Liver (tissue), 9 donors: Measurements from ENCODE around the gene NIT1. TPM values are rescaled to one million over a fixed set of nuclear protein-coding genes. Genes with fewer than 3 reads are reported as not detected.

Experiments used
- DNase-seq: peaks from one replicate; pipeline ENCODE4 v3.0.0-alpha.2; 2017; ENCODE audit warnings: low spot score
- H3K27ac ChIP-seq, 2 donors: one replicate each; pipeline ENCODE4 v1.7.0; 2013; ENCODE audit warnings: inconsistent platforms in 2 of 2, low read length in 2 of 2, control low read depth in 1 of 2, low read depth in 1 of 2, mild to moderate bottlenecking in 1 of 2
- H3K27me3 ChIP-seq, 4 donors: one replicate each; pipeline versions ENCODE4 v1.6.1 to v1.7.0; 2013; ENCODE audit warnings: low read length in 3 of 4, inconsistent platforms in 1 of 4, mild to moderate bottlenecking in 1 of 4, moderate library complexity in 1 of 4; ENCODE audit not compliant: control insufficient read depth in 4 of 4, insufficient read depth in 4 of 4
- H3K36me3 ChIP-seq, 4 donors: one replicate each; pipeline versions ENCODE4 v1.6.1 to v1.7.0; 2013; ENCODE audit warnings: low read length in 3 of 4, mild to moderate bottlenecking in 3 of 4, low read depth in 1 of 4, moderate library complexity in 1 of 4; ENCODE audit not compliant: control insufficient read depth in 4 of 4, insufficient read depth in 3 of 4
- H3K4me1 ChIP-seq, 4 donors: one replicate each; pipeline versions ENCODE4 v1.6.1 to v1.7.0; 2013; ENCODE audit warnings: low read length in 3 of 4, mild to moderate bottlenecking in 3 of 4, moderate library complexity in 1 of 4; ENCODE audit not compliant: control insufficient read depth in 4 of 4, insufficient read depth in 4 of 4
- H3K4me3 ChIP-seq, 3 donors: one replicate each; pipeline versions ENCODE4 v1.6.1 to v1.7.0; 2013; ENCODE audit warnings: low read length in 3 of 3, control low read depth in 1 of 3, low read depth in 1 of 3, mild to moderate bottlenecking in 1 of 3
- H3K9ac ChIP-seq, 2 donors: one replicate each; pipeline ENCODE4 v1.7.0; 2013; ENCODE audit warnings: low read length in 2 of 2, mild to moderate bottlenecking in 2 of 2, moderate library complexity in 2 of 2, control low read depth in 1 of 2, low read depth in 1 of 2
- H3K9me3 ChIP-seq, 4 donors: one replicate each; pipeline versions ENCODE4 v1.6.1 to v1.7.0; 2013; ENCODE audit warnings: low read length in 3 of 4; ENCODE audit not compliant: control insufficient read depth in 4 of 4
- ATF3 ChIP-seq: IDR thresholded peaks from 2 replicates; pipeline ENCODE4 v1.6.1; 2016; ENCODE audit warnings: antibody characterized with exemption
- CTCF ChIP-seq: fragments of 150-350 bp; IDR thresholded peaks from 2 replicates; pipeline ENCODE4 v1.5.1; 2017; ENCODE audit warnings: improper control_type of control experiment, low read depth, low read length; ENCODE audit not compliant: missing input control
- FOXA2 ChIP-seq: IDR thresholded peaks from 2 replicates; pipeline ENCODE4 v1.6.1; 2016; ENCODE audit warnings: antibody characterized with exemption
- GABPA ChIP-seq, 2 donors: IDR thresholded peaks in 1 of 2; conservative IDR thresholded peaks in 1 of 2; 2 replicates each; pipeline ENCODE4 v1.6.1; 2016; ENCODE audit warnings: antibody characterized with exemption in 2 of 2, mild to moderate bottlenecking in 1 of 2, moderate library complexity in 1 of 2
- TAF1 ChIP-seq: conservative IDR thresholded peaks from 2 replicates; pipeline ENCODE4 v1.6.1; 2016; ENCODE audit warnings: antibody characterized with exemption, mild to moderate bottlenecking
- YY1 ChIP-seq: IDR thresholded peaks from 2 replicates; pipeline ENCODE4 v1.6.1; 2016; ENCODE audit warnings: antibody characterized with exemption, mild to moderate bottlenecking
- ZBTB33 ChIP-seq: IDR thresholded peaks from 2 replicates; pipeline ENCODE4 v1.6.1; 2016; ENCODE audit warnings: antibody characterized with exemption
- WGBS: extraction: QIAGEN DNeasy Blood & Tissue Kit; methylation state at CpG from one replicate; pipeline ENCODE4 v1.1.7; 2013; 5-methylcytosine and 5-hydroxymethylcytosine counted together
- polyA plus RNA-seq, 2 donors: library from polyadenylated mRNA; stranded (reverse) in 1 of 2; unstranded in 1 of 2; fragments of 200-250 nt in 1 of 2; fragments of >200 nt in 1 of 2; fragmentation: Nextera tagmentation in 1 of 2; extraction: Ambion mirVana in 1 of 2; gene quantifications; one replicate each; pipeline versions ENCODE4 v1.2.1 to v1.2.3, GENCODE V29; 2013 to 2015
- total RNA-seq, 2 donors: library from RNA; depleted of rRNA; stranded (reverse); fragments of >200 nt; gene quantifications; one replicate each; pipeline ENCODE4 v1.2.3, GENCODE V29; 2014
- donor health status: healthy.
- donor health status: healthy.
- donor health status: healthy.
- donor health status: healthy.
- donor health status: healthy.

NIT1 gene
- total and polyA plus RNA-seq, 4 donors: 17.8 to 45.8 (median 39.3) TPM

GRCh38 chr1:161098210-161099068 is 19.5 kb upstream of the NIT1 start, which contains the start of gene KLHDC9:
Gene KLHDC9, plus strand, starts transcription at chr1:161098361. Its CDS starts 175 bp downstream, at chr1:161098536.
- Histone ChIP-seq H3K36me3 (peaks cover 4 to 23% (median 14%) of the 10 kb centered on the region in 4 donors), H3K27ac (peak within 1 kb of the TSS; percentile 48 to 53), H3K4me3 (peak within 1 kb of the TSS; percentile 64 to 94 (median 72)), H3K4me1 (peaks cover 2 to 24% (median 11%) of the 10 kb centered on the region in 4 donors), H3K27me3 (no peaks in the 10 kb centered on the region), H3K9me3 (no peaks in the 10 kb centered on the region), H3K9ac (peak within 1 kb of the TSS; percentile 60 to 85)
- WGBS: 5% methylated on average over 71 of the region's 71 CpGs
- TF ChIP-seq GABPA (IDR thresholded peaks at IDR 0.05 in 1 of 2, conservative IDR thresholded peaks at IDR 0.05 in 1 of 2) (peak in 1 of 2 donors; percentile 49), CTCF (peak; percentile 20), FOXA2 (no peak), ATF3 (no peak), YY1 (peak; percentile 55)
- DNase-seq: peak; percentile 71

- Histone ChIP-seq H3K4me1 (peaks cover 2 to 24% (median 11%) of the 10 kb centered on the region in 4 donors), H3K4me3 (peak overlapping the region in 1 of 3 donors; percentile 94), H3K9me3 (no peaks in the 10 kb centered on the region), H3K27me3 (no peaks in the 10 kb centered on the region), H3K27ac (no peak overlapping the region), H3K36me3 (peaks cover 4 to 23% (median 16%) of the 10 kb centered on the region in 4 donors), H3K9ac (no peak overlapping the region)
- WGBS: 72% methylated on average over 9 of the region's 9 CpGs
- no peak for DNase-seq
- TF ChIP-seq TAF1 (no peak), ZBTB33 (no peak), CTCF (no peak)
Measured at GRCh38 chr1:161099090-161099802, 18.7 kb upstream of the NIT1 start.
